AG08395 (cell line): Measurements from ENCODE around the gene ZNF300.
A peak's percentile ranks its signal among the peaks of the same experiment; 100 is the strongest.
"Not testable (repeated sequence)": the region's sequence is repeated elsewhere in the genome, so short reads cannot be mapped to it uniquely, and the experiment has no call there.

Experiments used
- DNase-seq: peaks from one replicate; pipeline ENCODE4 v3.0.0; 2012; ENCODE audit warnings: mixed read lengths, low spot score

The ZNF300 gene

DNA sequence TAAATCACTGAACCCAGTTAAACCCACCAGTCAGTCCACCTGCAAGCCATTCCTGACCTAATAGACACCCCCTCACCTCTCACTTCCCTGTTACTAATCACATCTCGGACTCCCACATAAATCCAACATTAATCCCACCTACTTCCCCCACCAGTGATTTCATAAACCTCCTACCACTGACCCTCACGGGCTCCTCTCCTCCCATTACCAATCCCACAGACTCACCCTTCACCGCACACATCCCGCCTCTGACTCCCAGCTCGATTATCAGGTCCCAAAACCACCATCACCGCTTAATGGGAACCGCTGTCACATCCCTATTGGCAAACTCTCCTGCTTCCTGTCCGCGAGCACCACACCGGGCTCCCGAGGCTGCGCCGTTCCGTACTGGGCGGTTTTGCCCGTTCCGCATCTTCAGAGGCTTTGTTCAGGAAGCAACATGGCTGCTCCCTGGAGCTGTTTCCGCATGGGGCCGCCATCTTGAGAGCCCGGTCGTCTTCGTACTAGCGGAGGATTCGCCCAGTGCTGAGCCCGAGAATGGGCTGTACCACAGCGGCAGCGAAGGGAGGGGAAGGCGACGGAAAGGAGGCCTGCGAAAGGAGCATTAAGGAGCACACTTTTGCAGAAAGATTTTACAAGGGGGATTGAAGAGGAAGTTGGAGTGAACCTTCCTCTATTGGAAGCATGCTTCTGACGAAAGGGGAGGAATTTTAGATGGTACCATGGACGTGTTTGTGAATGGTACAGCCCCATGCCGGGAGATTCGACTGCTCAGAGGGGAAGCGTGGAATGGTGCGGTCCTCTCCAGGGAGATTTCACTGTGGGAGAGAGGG is at the start of gene ZNF300:
Gene ZNF300, minus strand, starts transcription at position 502 of the 833 bp plus-strand sequence. CDS start 1,825 bp downstream, outside the sequence.
- DNase-seq, result peak; percentile 96

DNA sequence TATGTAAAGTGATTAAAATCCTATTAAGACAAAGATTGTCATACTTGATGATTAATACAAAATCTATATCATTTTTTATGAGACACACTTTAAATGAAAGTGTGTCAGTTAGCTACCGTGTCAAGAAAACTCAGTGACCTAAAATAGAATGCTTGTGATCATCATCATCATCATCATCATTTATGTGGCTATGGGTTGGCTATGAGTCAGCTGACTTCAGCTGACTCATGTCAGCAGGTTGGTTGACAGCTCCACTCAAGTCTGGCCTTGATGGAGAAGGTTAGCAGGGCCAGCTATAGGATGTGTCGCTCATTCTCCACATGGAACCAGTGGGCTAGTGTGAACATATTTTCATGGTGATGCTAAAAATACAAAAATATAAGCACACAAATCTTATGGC is 43.8 kb upstream of the ZNF300 start:
- no peak for DNase-seq

DNA sequence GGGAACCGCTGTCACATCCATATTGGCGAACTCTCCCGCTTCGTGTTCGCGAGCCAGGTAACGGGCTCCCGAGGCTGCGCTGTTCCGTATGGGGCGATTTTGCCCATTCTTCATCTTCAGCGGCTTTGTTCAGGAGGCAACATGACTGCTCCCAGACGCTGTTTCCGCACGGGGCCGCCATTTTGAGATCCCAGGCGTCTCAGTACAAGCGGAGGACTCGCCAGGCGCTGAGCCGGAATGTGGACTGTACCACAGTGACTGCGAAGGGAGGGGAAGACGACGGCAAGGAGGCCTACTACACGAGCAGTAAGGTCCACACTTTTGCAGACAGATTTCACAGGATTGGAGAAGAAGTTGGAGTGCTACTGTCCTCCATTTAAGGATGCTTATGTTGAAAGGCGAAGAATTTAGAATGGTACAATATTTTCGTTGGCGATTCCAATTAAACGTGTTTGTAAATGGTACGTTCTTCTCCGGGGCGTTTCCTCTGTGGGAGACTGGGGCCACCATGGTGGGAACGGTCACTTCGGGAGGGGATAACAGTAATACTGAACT is 41.6 kb upstream of the ZNF300 start:
- peak; percentile 66 for DNase-seq

DNA sequence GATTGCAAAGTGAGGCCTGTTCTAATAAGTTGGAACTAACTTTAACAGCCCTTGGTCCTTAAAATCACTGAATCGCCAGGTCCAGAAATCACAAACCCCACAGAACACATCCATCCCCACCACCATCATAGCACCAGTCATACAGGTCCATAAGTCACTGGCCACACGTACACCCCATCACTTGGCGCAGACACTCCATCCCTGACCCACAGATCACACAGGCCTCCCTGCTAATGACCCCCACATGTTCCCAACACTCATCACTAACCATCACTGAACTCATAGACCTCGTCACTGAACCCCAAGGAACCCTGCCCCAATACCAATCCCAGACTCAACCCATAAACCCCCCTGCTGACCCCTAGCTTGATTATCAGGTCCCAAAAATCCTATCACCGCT is 41.2 kb upstream of the ZNF300 start:
- DNase-seq, result no peak

DNA sequence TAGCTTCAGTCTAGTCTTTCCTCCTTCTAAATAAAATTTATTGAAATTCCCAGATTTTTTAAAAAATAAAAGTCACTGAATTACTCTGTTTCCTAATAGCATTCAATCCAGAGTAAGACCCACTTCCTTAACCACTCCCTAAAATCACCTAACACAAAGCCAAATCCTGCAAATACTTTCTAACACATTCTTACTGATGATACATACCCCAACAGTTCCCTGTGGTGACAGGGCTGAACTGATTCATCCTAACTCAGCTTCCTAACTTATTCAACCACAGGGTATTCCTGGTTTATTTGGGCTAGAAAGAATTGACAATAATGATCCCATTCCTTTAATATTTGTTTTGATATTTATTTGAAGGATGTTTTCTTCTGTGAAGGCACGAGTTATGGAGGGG is 40.7 kb upstream of the ZNF300 start:
- DNase-seq, result peak; percentile 20

DNA sequence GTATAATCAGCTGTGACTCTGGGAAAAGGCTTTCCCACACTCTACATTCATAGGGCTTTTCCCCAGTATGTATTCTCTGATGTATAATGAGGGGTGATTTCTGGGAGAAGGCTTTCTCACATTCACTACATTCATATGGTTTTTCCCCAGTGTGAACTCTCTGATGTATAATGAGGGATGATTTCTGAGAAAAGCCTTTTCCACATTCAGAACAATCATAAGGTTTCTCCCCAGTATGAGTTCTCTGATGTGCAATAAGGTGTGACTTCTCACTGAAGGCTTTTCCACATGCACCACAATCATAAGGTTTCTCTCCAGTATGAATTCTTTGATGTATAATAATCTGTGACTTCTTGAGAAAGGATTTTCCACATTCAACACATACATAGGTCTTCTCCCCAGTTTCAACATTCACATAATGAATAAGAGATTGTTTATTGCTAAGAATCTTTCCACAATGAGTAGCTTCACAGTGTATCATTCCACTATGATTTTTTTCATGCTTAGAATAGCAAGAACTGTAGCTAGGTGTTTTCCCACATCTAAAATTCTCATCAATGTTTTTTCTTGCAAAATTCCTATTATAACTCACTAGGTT is 26.7 kb upstream of the ZNF300 start:
- no peak for DNase-seq

DNA sequence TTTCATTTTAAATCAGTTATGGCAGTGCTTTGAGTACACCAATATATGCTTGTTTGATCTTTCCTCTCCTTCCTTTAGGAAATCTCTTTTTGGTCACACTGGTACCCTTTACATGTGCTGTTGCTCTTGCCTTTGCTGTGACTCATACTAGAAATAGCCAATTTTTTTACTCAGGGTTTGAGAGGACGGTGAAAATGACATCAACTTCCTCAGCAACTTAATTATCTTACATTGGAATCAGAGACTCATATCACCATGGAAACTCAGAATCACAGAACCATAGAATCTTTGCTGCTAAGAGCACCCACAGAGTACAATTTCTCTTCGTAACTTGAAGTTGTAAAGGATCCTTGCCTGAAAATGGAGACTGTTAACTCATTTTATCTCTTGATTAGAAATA is 13.8 kb upstream of the ZNF300 start:
- peak; percentile 32 for DNase-seq

DNA sequence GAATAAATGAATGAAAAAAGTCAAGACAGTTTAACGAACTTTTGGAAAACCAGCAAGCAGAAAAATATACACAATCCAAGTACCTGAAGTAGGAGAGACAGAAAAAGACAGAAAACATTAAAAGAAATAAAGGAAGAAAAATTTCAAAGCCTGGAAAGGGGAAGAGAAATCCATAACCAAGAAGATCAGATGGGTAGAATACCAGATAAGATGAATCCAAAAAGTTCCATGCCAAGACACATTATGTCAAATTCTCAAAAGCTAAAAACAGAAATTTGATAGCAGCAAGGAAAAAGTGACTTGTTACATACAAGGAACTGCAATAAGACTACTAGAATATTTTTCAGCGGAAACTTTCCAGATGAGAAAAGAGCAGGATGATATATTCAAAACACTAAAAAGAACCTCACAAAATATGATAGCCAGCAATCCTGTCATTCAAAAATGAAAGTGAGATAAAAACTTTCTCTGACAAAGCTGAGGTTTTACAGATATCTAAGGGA is 7.6 kb upstream of the ZNF300 start:
- no peak for DNase-seq

DNA sequence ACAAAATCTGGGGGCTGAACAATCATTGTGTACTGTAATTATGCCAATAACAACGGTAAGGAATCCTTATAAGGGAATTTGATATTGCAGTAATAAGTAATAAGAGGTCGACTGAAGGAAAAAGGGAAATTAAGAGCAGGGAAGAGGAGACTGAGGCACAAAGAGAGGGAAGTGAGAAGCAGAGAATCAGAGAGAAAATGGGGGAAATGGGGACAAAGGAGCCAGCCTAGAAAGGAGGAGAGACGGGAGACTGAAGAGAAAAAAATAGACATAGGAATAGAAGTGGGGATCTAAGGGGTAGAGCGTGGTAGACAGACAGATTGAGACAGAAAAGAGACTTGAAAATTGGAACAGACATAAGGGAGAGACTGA is 518 bp upstream of the ZNF300 start:
- DNase-seq, result no peak

DNA sequence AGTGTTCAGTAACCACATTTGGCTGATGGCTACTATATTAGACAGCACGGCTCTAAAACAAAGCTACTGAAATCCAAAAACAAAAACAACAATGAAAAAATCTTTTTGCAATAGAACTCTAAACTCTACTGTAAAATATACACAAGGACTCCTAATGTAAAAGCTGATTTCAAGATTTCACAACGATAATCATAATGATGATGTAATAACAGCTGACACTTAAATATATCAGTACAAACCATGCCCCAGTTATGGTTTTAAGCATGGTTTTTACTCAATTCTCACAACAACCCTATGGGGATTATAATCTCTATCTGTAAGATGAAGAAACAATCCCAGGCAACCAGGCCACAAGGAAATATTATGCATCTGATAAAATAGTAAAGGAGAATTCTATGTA is 3.3 kb downstream of the ZNF300 start:
- no peak for DNase-seq

DNA sequence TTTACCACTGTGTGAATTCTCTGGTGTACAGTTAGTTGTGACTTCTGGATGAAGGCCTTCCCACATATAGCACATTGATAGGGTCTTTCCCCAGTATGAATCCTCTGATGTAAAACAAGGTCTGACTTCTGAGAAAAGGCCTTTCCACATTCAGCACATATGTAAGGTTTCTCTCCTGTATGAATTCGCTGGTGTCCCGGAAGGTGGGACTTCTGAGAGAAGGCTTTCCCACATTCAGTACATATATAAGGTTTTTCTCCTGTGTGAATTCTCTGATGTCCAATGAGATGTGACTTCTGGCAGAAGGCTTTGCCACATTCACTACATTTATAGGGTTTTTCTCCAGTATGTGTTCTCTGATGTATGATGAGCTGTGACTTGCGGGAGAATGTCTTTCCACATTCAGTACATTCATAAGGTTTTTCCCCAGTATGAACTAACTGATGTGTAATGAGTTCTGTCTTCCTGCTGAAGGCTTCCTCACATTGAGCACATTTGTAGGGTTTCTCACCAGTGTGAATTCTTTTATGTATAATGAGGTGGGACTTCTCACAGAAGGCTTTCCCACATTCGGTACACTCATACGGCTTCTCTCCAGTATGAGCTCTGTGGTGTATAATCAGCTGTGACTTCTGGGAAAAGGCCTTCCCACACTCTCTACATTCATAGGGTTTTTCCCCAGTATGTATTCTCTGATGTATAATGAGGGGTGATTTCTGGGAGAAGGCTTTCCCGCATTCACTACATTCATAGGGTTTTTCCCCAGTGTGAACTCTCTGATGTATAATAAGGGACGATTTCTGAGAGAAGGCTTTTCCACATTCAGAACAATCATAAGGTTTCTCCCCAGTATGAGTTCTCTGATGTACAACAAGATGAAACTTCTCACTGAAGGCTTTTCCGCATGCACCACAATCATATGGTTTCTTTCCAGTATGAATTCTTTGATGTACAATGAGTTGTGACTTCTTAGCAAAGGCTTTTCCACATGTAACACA is 9.1 kb downstream of the ZNF300 start:
- DNase-seq, result no peak

DNA sequence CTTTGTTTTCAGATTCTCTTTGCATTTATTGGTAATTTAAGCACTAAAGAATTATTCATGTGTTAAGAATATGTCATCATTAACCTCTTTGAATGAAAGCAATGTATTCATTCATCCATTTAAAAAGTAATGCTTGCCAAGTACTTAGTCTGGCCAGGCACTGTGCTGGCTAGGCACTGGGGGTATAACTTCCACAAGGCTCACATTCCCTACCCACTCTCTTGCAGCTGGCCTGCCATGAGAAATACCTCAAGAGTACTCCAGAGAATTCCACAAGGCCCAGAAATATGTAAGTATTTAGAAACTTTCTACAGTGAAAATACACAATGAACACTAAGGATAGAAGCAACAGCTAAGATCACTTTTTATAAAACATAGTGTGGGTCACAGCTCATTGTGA is 25.4 kb downstream of the ZNF300 start:
- no peak for DNase-seq

DNA sequence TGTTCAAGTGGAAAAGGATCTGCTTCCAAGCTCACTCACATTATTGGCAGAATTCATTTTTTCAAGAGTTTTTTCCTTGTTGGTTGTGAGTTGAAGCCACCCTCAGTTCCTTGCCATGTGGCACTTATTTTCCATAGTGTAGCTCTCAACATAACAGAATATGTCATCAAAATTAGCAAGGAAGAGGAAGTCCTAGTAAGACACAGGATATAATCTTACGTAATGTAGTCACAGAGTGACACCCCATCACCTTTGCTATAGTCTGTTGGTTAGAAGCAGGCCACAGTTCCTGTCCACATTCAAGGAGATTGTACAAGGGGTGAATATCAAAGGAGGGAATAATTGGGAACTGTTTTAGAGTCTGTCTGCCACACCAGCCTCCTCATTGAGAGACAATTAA is 42.7 kb downstream of the ZNF300 start:
- no peak for DNase-seq

DNA sequence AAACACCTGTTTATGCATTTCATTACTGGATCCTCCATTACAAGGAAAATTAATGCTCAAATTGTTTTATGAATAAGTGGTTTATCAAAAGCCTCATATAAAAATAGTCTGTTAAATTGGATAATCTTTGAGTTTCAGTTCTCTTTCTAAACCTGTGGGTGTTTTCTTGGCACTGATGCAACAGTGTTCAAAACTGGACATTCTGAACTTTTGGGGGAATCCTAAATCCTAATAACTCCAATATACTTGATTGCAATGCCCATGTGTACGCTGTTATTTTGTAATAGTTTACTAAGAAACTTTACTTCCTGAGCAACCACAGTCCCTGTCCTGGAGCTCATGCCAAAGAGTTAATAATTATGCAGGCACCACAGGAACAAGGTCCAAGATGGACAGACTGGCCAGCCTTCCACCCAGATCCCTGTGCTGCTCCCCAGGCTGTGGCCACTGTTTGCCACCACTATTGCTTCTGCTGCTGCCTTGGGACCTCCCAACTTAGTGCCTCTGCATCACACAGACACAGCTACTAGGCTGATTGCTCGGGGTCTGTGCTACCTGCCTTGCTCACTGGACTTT is 44.4 kb downstream of the ZNF300 start:
- DNase-seq, result no peak

DNA sequence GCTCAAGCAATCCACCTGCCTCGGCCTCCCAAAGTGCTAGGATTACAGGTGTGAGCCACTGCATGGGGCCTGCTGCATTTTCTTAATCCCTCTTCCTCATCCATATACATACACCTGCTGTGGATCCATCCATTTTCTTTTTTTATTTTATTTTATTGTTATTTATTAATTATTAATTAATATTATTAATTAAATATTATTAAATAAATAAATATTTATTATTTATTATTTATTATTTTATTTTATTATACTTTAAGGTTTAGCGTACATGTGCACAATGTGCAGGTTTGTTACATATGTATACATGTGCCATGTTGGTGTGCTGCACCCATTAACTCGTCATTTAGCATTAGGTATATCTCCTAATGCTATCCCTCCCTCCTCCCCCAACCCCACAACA is 48.1 kb downstream of the ZNF300 start:
- DNase-seq, result not testable (repeated sequence)

DNA sequence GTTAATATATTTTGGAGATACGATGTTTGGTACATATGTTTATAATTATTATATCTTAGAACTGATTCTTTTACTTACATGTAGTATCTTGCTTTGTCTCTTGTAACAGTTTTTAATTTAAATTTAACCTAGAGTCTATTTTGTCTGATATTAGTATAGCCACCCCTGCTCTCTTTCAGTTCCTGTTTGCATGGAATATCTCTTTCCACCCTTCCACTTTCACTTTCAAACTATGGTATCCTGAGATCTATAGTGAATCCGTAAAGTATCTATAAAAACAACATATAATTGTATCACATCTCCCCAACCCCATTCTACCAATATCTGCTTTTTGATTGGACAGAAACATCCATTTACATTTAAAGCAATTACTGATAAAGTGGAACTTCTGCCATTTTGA is 51.2 kb downstream of the ZNF300 start:
- no peak for DNase-seq

DNA sequence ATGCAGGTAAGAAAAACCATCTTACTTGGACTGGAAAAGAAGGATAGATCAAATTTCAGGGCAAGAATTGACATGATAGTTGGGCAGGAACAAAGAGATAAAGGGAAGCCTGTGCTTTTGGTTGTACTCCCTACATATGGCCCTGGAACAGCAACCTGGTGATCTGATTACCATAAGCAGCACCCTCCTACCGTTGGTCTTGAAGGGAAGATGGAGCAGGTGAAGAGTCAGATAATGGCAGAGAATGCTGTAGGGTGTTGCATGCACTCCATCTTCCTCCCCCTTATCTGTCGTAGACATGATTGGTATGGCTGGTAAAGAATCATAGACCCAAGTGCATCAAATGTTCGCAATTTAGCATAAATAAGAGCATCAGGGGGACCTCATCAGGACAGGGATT is 53.7 kb downstream of the ZNF300 start:
- no peak for DNase-seq

DNA sequence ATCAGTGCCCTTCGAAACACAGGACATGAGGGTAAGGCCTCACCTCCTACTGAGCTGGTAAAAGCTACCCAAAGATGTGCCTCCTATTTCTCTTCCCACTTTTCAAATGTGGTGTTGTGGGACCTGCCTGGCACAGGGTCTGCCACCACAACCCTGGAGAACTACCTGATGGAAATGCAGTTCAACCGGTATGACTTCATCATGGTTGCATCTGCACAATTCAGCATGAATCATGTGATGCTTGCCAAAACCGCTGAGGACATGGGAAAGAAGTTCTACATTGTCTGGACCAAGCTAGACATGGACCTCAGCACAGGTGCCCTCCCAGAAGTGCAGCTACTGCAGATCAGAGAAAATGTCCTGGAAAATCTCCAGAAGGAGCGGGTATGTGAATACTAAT is 56.5 kb downstream of the ZNF300 start:
- no peak for DNase-seq

DNA sequence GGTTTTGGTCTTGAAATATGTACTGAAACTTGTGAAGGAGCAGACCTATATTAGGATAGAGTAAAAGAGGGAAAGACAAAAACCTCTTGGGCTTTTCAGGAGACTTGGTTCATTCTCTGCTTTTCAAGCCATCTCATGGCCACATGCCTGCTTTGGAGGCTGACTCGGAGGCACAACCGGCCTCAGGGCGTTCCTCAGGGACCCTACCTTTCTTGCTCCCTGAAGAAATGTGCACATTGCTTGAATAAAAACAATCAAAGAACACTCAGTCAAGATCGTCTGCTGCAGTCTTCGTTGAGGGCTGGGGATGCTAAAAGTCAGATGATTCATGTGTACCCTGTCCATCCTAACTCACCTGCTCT is 57.5 kb downstream of the ZNF300 start:
- DNase-seq, result no peak

DNA sequence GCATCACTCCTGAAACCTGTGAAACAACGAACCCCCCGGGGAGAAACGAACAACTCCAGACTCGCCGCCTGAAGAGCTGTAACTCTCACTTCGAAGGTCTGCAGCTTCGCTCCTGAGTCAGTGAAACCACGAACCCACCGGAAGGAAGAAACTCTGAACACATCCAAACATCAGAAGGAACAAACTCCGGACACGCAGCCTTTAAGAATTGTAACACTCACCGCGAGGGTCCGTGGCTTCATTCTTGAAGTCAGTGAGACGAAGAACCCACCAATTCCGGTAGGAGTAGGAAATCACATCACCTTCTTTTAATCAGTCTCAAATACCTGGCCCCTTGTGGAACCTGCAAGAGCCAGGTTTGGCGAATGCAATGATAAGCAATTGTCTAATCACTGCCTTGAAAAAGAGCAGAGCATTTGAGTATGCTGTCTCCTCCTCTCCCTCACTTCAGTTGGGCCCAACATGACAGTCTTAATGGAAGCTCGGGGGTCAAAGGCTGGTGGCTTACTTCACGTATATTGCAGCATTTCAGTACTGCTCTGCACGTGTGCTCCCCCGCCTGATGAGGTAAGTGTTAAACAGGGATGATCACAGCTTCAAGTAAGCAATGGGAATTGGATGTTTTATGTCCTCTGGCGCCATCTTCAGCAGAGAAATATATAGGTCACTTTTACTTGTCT is 58.0 kb downstream of the ZNF300 start:
- DNase-seq, result peak; percentile 73

DNA sequence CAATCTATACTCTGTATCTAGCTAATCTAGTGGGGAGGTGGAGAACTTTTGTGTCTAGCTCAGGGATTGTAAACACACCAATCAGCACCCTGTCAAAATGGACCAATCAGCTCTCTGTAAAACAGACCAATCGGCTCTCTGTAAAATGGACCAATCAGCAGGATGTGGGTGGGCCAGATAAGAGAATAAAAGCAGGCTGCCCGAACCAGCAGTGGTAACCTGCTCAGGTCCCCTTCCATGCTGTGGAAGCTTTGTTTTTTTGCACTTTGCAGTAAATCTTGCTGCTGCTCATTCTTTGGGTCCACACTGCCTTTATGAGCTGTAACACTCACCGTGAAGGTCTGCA is 58.5 kb downstream of the ZNF300 start, which contains the start of gene IRGM:
Gene IRGM, plus strand, starts transcription at position 214 of the 346 bp plus-strand sequence. CDS start 1,603 bp downstream, outside the sequence.
- not testable (repeated sequence) for DNase-seq
